ENCODE results near the gene ALDH1L2. TPM values are rescaled to one million over a fixed set of nuclear protein-coding genes. Genes with fewer than 3 reads are reported as not detected.

Gene ALDH1L2
- total RNA-seq = 87.2 to 158 TPM (median 153 TPM) in 3 replicates
- long read RNA-seq, full-length matches to known transcripts = 23 of 52 reads
- long read RNA-seq, partial matches to known transcripts = 9 of 52 reads
- long read RNA-seq, other reads (novel, unspliced or antisense) = 20 of 52 reads

DNA sequence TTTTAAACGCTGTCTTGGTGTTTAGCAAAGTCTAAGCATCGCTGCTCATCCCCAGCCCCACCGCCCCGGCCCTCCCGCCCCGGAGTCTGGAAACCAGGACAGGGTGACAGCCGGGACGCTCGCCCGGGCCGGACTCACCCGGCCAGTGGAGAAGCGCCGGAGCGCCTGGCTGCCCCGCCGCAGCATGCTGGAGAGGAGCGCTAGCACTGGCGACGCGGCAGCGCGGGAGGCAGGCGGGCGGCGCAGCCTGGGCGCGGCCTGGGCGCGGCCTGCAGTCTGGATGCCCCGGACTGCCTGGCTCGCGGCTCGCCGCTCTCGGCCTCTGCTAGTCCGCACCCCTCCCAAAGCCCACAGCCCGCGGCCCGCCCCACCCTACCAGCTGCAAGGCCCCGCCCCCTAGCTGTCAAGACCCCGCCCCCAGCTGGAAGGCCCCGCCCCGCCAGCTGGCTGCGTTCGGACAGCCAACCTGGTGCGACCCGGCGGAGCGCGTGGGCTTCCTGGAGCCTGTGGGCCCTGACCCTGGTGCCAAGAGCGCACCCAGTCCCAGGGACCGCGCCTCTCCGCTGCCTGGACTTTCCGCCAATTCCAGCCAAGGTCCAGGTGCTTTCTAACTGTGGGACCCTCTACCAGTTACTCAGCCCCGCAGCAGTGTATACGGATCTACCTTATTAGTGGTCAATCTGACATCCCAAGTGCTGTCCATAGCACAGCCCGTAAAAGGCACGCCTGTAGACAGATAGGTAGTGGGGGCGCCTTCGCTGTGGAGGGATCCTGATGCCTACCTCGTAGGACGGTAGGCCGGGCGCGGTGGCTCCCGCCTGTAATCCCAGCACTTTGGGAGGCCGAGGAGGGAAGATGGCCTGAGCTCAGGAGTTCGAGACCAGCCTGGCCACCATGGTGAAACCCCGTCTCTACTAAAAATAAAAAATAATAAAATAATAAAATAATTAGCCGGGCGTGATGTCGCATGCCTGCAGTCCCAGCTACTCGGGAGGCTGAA, at the start of gene ALDH1L2:
Gene ALDH1L2, minus strand, starts transcription at position 208 of the 1,000 bp plus-strand sequence. Its CDS starts 22 bp downstream, at position 186.
- DNase-seq (ENCODE audit: low spot score) = peak; percentile 93
- Mint-ChIP-seq H3K4me3 (ENCODE audit: unreplicated experiment) (peak within 1 kb of the TSS; percentile 94), H3K36me3 (ENCODE audit: low read depth) (peaks cover 3% of the 10 kb centered on the region), H3K27ac (ENCODE audit: unreplicated experiment) (peak within 1 kb of the TSS; percentile 97), H3K4me1 (ENCODE audit: low read depth) (peaks cover 34% of the 10 kb centered on the region), H3K27me3 (ENCODE audit: low read depth) (no peaks in the 10 kb centered on the region), H3K9me3 (ENCODE audit: low read depth) (peaks cover 6% of the 10 kb centered on the region)
- TF ChIP-seq, protein P1, sequence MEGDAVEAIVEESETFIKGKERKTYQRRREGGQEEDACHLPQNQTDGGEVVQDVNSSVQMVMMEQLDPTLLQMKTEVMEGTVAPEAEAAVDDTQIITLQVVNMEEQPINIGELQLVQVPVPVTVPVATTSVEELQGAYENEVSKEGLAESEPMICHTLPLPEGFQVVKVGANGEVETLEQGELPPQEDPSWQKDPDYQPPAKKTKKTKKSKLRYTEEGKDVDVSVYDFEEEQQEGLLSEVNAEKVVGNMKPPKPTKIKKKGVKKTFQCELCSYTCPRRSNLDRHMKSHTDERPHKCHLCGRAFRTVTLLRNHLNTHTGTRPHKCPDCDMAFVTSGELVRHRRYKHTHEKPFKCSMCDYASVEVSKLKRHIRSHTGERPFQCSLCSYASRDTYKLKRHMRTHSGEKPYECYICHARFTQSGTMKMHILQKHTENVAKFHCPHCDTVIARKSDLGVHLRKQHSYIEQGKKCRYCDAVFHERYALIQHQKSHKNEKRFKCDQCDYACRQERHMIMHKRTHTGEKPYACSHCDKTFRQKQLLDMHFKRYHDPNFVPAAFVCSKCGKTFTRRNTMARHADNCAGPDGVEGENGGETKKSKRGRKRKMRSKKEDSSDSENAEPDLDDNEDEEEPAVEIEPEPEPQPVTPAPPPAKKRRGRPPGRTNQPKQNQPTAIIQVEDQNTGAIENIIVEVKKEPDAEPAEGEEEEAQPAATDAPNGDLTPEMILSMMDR (IDR thresholded peaks at IDR 0.05) = no peak

DNA sequence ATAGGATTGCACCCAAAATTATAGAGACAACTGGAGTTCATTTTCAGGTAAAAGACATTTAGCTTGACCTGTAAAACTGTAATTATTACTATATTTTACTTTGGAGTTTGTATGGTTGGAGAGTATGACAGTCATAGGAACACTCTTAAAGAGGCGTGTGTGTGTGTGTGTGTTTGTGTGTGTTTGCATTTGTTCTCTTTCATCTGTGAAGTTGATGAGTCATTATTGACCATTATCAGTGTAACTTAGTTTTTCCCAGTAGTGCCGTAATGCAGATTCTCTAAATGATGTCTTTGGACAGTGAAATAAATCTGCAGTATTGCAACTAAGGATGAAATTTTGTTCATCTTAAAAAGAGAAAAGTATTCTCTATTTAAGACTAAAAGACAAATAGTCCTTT, 36.3 kb upstream of the ALDH1L2 start:
- no peaks in the 10 kb centered on the region for H3K9me3 Mint-ChIP-seq (ENCODE audit: low read depth)
- no peak overlapping the region for H3K4me3 Mint-ChIP-seq (ENCODE audit: unreplicated experiment)

DNA sequence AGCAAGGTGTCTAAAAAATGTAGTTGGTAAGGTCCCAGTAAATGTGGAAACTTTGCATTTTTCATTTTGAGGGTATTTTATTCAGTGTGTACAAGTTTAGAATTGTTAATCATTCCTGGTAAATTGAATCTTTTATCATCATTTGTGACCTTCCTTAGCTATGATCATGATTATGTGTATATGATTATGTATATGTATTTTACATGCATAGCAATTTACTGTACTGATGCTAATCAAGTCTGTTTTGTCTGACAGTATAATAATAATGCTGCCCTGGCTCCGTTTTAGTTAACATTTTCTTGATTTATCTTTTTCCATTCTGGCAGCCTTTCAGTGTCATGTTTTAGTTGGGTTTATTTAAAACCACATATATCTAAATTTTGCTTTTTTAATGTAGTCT, 32.7 kb upstream of the ALDH1L2 start:
- no peak overlapping the region for H3K27ac Mint-ChIP-seq (ENCODE audit: unreplicated experiment)
- TF ChIP-seq, protein P1 (IDR thresholded peaks at IDR 0.05) = no peak

More for the DNA sequence above, 36.3 kb upstream of the ALDH1L2 start:
- TF ChIP-seq, protein P1 (IDR thresholded peaks at IDR 0.05) = no peak
- DNase-seq (ENCODE audit: low spot score) = no peak
- Mint-ChIP-seq H3K4me1 (ENCODE audit: low read depth) (no peaks in the 10 kb centered on the region), H3K27ac (ENCODE audit: unreplicated experiment) (peak overlapping the region; percentile 27), H3K27me3 (ENCODE audit: low read depth) (no peaks in the 10 kb centered on the region), H3K36me3 (ENCODE audit: low read depth) (peaks cover 40% of the 10 kb centered on the region)

DNA sequence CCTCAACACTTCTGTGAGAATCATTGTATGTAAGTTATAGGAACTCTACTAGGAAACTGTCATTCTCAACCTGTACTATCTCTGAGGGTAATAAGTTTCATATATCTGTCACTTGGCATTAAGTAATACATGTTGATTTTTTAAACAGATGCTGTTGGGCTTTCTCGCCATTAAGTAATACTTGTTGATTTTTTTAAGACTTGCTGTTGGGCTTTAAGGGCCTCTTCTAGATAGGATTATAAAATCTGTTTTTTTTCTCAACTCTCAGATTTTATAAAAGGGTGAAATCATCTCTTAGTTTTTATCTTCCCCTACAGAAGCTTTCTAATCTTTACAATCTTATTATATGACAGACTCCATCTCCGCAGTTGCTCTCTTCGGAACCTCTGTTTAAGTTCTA, 28.8 kb upstream of the ALDH1L2 start:
- Mint-ChIP-seq H3K4me1 (ENCODE audit: low read depth) (peaks cover 48% of the 10 kb centered on the region), H3K27ac (ENCODE audit: unreplicated experiment) (peak overlapping the region; percentile 17), H3K9me3 (ENCODE audit: low read depth) (peaks cover 10% of the 10 kb centered on the region), H3K36me3 (ENCODE audit: low read depth) (peaks cover 27% of the 10 kb centered on the region), H3K4me3 (ENCODE audit: unreplicated experiment) (no peak overlapping the region), H3K27me3 (ENCODE audit: low read depth) (no peaks in the 10 kb centered on the region)
- no peak for DNase-seq (ENCODE audit: low spot score)
- TF ChIP-seq, protein P1 (IDR thresholded peaks at IDR 0.05) = no peak

More for the DNA sequence above, 32.7 kb upstream of the ALDH1L2 start:
- H3K27me3 Mint-ChIP-seq (ENCODE audit: low read depth) = no peaks in the 10 kb centered on the region
- peaks cover 46% of the 10 kb centered on the region for H3K36me3 Mint-ChIP-seq (ENCODE audit: low read depth)
- H3K4me3 Mint-ChIP-seq (ENCODE audit: unreplicated experiment) = no peak overlapping the region
- H3K9me3 Mint-ChIP-seq (ENCODE audit: low read depth) = peaks cover 8% of the 10 kb centered on the region
- peaks cover 18% of the 10 kb centered on the region for H3K4me1 Mint-ChIP-seq (ENCODE audit: low read depth)
- DNase-seq (ENCODE audit: low spot score) = no peak

DNA sequence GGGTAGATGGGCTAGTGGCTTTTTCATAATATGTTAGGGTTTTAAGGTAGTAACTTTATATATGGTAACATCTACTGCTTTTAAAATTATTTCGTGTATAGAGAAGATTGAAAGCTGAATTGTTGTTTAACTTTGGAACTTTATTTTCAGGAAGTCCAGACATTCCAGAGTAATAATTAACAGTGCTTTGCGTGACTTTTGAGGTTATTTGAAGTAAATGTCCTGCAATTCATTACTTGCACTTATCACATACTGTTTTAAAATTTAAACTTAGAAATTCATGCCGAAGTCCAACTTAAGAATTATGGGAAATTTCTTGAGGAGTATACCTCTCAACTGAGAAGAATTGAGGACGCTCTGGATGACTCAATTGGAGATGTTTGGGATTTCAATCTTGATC, 26.6 kb upstream of the ALDH1L2 start:
- H3K27me3 Mint-ChIP-seq (ENCODE audit: low read depth) = no peaks in the 10 kb centered on the region
- H3K4me3 Mint-ChIP-seq (ENCODE audit: unreplicated experiment) = peak overlapping the region; percentile 53
- peaks cover 58% of the 10 kb centered on the region for H3K4me1 Mint-ChIP-seq (ENCODE audit: low read depth)
- TF ChIP-seq, protein P1 (IDR thresholded peaks at IDR 0.05) = no peak
- H3K9me3 Mint-ChIP-seq (ENCODE audit: low read depth) = peaks cover 10% of the 10 kb centered on the region
- peak overlapping the region; percentile 95 for H3K27ac Mint-ChIP-seq (ENCODE audit: unreplicated experiment)
- DNase-seq (ENCODE audit: low spot score) = no peak
- peaks cover 17% of the 10 kb centered on the region for H3K36me3 Mint-ChIP-seq (ENCODE audit: low read depth)
